NCI-H226 (cell line): ENCODE data around the gene TRIO.
"Not testable (repeated sequence)": the region's sequence is repeated elsewhere in the genome, so short reads cannot be mapped to it uniquely, and the experiment has no call there.

ENCODE experiments used
- DNase-seq: peaks from one replicate; pipeline ENCODE4 v3.0.0-alpha.2; 2015

The TRIO gene

GRCh38 chr5:14528926-14529325 lies 385.8 kb downstream of the TRIO start:
- no peak for DNase-seq

GRCh38 chr5:14531668-14532067 lies 388.5 kb downstream of the TRIO start:
- no peak for DNase-seq

- DNase-seq, result no peak
These were observed 389.0 kb downstream of the TRIO start for GRCh38 chr5:14532180-14532579.

GRCh38 chr5:14534773-14535172 lies 391.6 kb downstream of the TRIO start:
- DNase-seq, result no peak

GRCh38 chr5:14545308-14545707 lies 402.2 kb downstream of the TRIO start:
- DNase-seq, result no peak

- DNase-seq, result no peak
These were observed 402.7 kb downstream of the TRIO start for GRCh38 chr5:14545862-14546261.

GRCh38 chr5:14547666-14548065 lies 404.5 kb downstream of the TRIO start:
- DNase-seq, result no peak

GRCh38 chr5:14551211-14551610 lies 408.1 kb downstream of the TRIO start:
- DNase-seq, result no peak

- DNase-seq, result no peak
These were observed 408.9 kb downstream of the TRIO start for GRCh38 chr5:14552017-14552416.

GRCh38 chr5:14554288-14554687 lies 411.1 kb downstream of the TRIO start:
- DNase-seq, result not testable (repeated sequence)

GRCh38 chr5:14556015-14556414 lies 412.9 kb downstream of the TRIO start:
- no peak for DNase-seq

- DNase-seq, result no peak
These were observed 414.1 kb downstream of the TRIO start for GRCh38 chr5:14557203-14557770.

- no peak for DNase-seq
These were observed 414.8 kb downstream of the TRIO start for GRCh38 chr5:14557791-14558415.
